HepG2 (cell line): Measurements from ENCODE around the gene ARSB. TPM values are rescaled to one million over a fixed set of nuclear protein-coding genes. Genes with fewer than 3 reads are reported as not detected.

ENCODE experiments used
- ATAC-seq: fragments of 200-7000 bp; cut with Tn5 transposase; 3 replicates; pipeline ENCODE4 v1.9.1; 2020; ENCODE audit warnings: mild to moderate bottlenecking, moderate library complexity
- BruUV-seq: library from RNA; stranded (reverse); fragments of 400-500 nt; replicated peaks from 2 replicates; lab custom pipeline; 2021; lab: Mats Ljungman, UMichigan
- CTCF ChIA-PET: fragments of 300-600 bp; formaldehyde crosslinking; extraction: SDS; loops from one replicate; lab custom pipeline; 2021; ENCODE audit warnings: low total read pairs, inconsistent platforms, low intra/inter-chr PET ratio; lab: Yijun Ruan, JAX
- POLR2A ChIA-PET: fragments of 350-600 bp; sonication (Branson Sonifier 250); formaldehyde crosslinking; loops from one replicate; lab custom pipeline; 2020; ENCODE audit warnings: antibody characterized with exemption, inconsistent platforms; lab: Yijun Ruan, JAX
- DNase-seq: peaks from one replicate; pipeline ENCODE4 v3.0.0-alpha.2; 2015; ENCODE audit warnings: low spot score
- FAIRE-seq: peaks from 3 replicates; lab custom pipeline; 2011; peaks lifted over from hg19 to GRCh38; lab: Jason Lieb, UNC
- H2AFZ ChIP-seq: one replicate; pipeline ENCODE4 v1.6.1; 2011; ENCODE audit warnings: low read length, inconsistent platforms
- H3K27ac ChIP-seq: fragments of 300-600 bp; 3 replicates; pipeline ENCODE4 v1.8.0; 2011; ENCODE audit warnings: mixed run types, mild to moderate bottlenecking, mixed read lengths, low read length, inconsistent platforms; ENCODE audit not compliant: insufficient read depth; ENCODE audit errors: extremely low read length
- H3K27me3 ChIP-seq, 2 experiments: fragments of 200-600 bp in 1 of 2; 2 replicates in 1 of 2; 3 replicates in 1 of 2; pipeline versions ENCODE4 v1.6.0 to v1.8.0; 2011; ENCODE audit warnings: low read length in 2 of 2, mild to moderate bottlenecking in 2 of 2, moderate library complexity in 2 of 2, inconsistent platforms in 1 of 2; ENCODE audit not compliant: insufficient read depth in 2 of 2, control insufficient read depth in 1 of 2
- H3K36me3 ChIP-seq, 2 experiments: fragments of 200-600 bp in 1 of 2; replicated peaks in 1 of 2; 2 replicates in 1 of 2; 3 replicates in 1 of 2; pipeline versions ENCODE4 v1.5.1 to v1.8.0; 2011; ENCODE audit warnings: low read length in 2 of 2, inconsistent platforms in 1 of 2; ENCODE audit not compliant: insufficient read depth in 2 of 2, control insufficient read depth in 1 of 2
- H3K4me1 ChIP-seq: 2 replicates; pipeline ENCODE4 v1.5.1; 2012; ENCODE audit warnings: low read length, inconsistent platforms; ENCODE audit not compliant: insufficient read depth
- H3K4me2 ChIP-seq: 2 replicates; pipeline ENCODE4 v1.6.0; 2011; ENCODE audit warnings: low read depth, low read length, inconsistent platforms
- H3K4me3 ChIP-seq, 3 experiments: fragments of 200-600 bp in 1 of 3; sonication (generic), shearing (Covaris generic) in 1 of 3; replicated peaks in 1 of 3; 2 replicates each; pipeline ENCODE4 v1.5.1; 2011 to 2016; ENCODE audit warnings: low read length in 3 of 3, inconsistent platforms in 2 of 3, low read depth in 2 of 3, mild to moderate bottlenecking in 2 of 3, control low read depth in 1 of 3, mixed read lengths in 1 of 3; ENCODE audit not compliant: insufficient read depth in 1 of 3
- H3K79me2 ChIP-seq: one replicate; pipeline ENCODE4 v1.6.1; 2011; ENCODE audit warnings: low read length, inconsistent platforms; ENCODE audit not compliant: insufficient read depth
- H3K9ac ChIP-seq: 2 replicates; pipeline ENCODE4 v1.6.0; 2011; ENCODE audit warnings: mild to moderate bottlenecking, low read depth, low read length, inconsistent platforms; ENCODE audit not compliant: insufficient read depth
- H3K9me3 ChIP-seq: 2 replicates; pipeline ENCODE4 v1.5.1; 2012; ENCODE audit warnings: mild to moderate bottlenecking, low read length
- H4K20me1 ChIP-seq: 2 replicates; pipeline ENCODE4 v1.6.0; 2011; ENCODE audit warnings: inconsistent platforms, mild to moderate bottlenecking, low read length, moderate library complexity; ENCODE audit not compliant: insufficient read depth
- NFKB2 ChIP-seq: sonication (generic); formaldehyde crosslinking; IDR thresholded peaks from 2 replicates; pipeline ENCODE4 v1.4.0; 2020; ENCODE audit warnings: missing genetic modification reagents, borderline replicate concordance
- POGK ChIP-seq: sonication (generic); formaldehyde crosslinking; conservative IDR thresholded peaks from 2 replicates; pipeline ENCODE4 v1.8.0; 2022; ENCODE audit warnings: mild to moderate bottlenecking, moderate library complexity, missing genetic modification reagents
- SMYD3 ChIP-seq: sonication (generic); formaldehyde crosslinking; IDR thresholded peaks from 2 replicates; pipeline ENCODE4 v1.8.1; 2023; ENCODE audit warnings: mild to moderate bottlenecking, missing genetic modification reagents
- XBP1 ChIP-seq: sonication (generic); formaldehyde crosslinking; IDR thresholded peaks from 2 replicates; pipeline ENCODE4 v1.5.0; 2020; ENCODE audit warnings: missing genetic modification reagents
- ZFX ChIP-seq: sonication (generic); formaldehyde crosslinking; IDR thresholded peaks from 2 replicates; pipeline ENCODE4 v1.4.0; 2020; ENCODE audit warnings: mild to moderate bottlenecking, low read depth, missing genetic modification reagents, moderate library complexity
- ZNF251 ChIP-seq: sonication (generic); formaldehyde crosslinking; IDR thresholded peaks from 2 replicates; pipeline ENCODE4 v1.9.0; 2021; ENCODE audit warnings: mild to moderate bottlenecking, missing genetic modification reagents
- ZNF576 ChIP-seq: sonication (generic); formaldehyde crosslinking; IDR thresholded peaks from 2 replicates; pipeline ENCODE4 v1.4.0; 2020; ENCODE audit warnings: mild to moderate bottlenecking, missing genetic modification reagents
- WGBS: methylation state at CpG from one replicate; pipeline ENCODE4 v1.1.6; 2017; ENCODE audit warnings: low lambda C conversion rate; 5-methylcytosine and 5-hydroxymethylcytosine counted together
- in situ Hi-C: cut with HindIII; loops from 2 replicates; pipeline ENCODE4 v1.10.0; 2017; ENCODE audit warnings: low pct_unique_long_range_greater_than_20kb; ENCODE audit not compliant: extremely low pct_ligation_motif_present
- intact Hi-C: fragments of 100-400 bp; cut with micrococcal nuclease; formaldehyde crosslinking; loops from one replicate; pipeline ENCODE4 v1.10.0; 2022; ENCODE audit not compliant: unreplicated experiment
- polyA plus RNA-seq, 8 experiments: library from polyadenylated mRNA; depleted of rRNA in 3 of 8; stranded (reverse) in 7 of 8; unstranded in 1 of 8; fragments of >200 nt; fragmentation: Illumina TruSeq in 4 of 8; extraction: Trizol in 4 of 8; gene quantifications; 2 replicates each; pipeline versions ENCODE4 v1.2.1 to v1.2.3, GENCODE V29; 2011 to 2016; ENCODE audit warnings: low read depth in 4 of 8, missing spikeins in 1 of 8, mixed read lengths in 1 of 8; ENCODE audit not compliant: insufficient read depth in 1 of 8
- total RNA-seq, 5 experiments: library from RNA; depleted of rRNA; stranded (reverse); fragments of >200 nt; fragmentation: Illumina TruSeq; extraction: Trizol; gene quantifications; 2 replicates each; pipeline ENCODE4 v1.2.3, GENCODE V29; 2016; ENCODE audit warnings: low read depth in 1 of 5
- TF ChIP-seq, protein P1 (sequence below): sonication (generic); formaldehyde crosslinking; IDR thresholded peaks from 2 replicates; pipeline ENCODE4 v1.4.0; 2020; ENCODE audit warnings: missing genetic modification reagents, borderline replicate concordance
- TF ChIP-seq, protein P2 (sequence below): sonication (generic); formaldehyde crosslinking; IDR thresholded peaks from 2 replicates; pipeline ENCODE4 v1.5.0; 2020; ENCODE audit warnings: missing genetic modification reagents
- TF ChIP-seq, protein P3 (sequence below): sonication (generic); formaldehyde crosslinking; IDR thresholded peaks from 2 replicates; pipeline ENCODE4 v1.9.0; 2021; ENCODE audit warnings: missing genetic modification reagents, borderline replicate concordance

ARSB gene
- total and polyA plus RNA-seq, 2 of the 13 experiments (the other 11 are each of a cell fraction or from before 2014, with no cell fraction given): 52.6 to 66.4 TPM

GRCh38 chr5:78791501-78792100, 193.5 kb downstream of the ARSB start:
- Histone ChIP-seq H4K20me1 (no peaks in the 10 kb centered on the region; the same call in 1 of the 2 replicates), H2AFZ (no peak overlapping the region), H3K4me1 (peaks cover 28% of the 10 kb centered on the region), H3K9me3 (no peaks in the 10 kb centered on the region), H3K27ac (no peak overlapping the region), H3K4me3 (no peak overlapping the region), H3K4me2 (no peak overlapping the region), H3K79me2 (no peaks in the 10 kb centered on the region), H3K27me3 (no peaks in the 10 kb centered on the region), H3K9ac (no peak overlapping the region), H3K36me3 (peaks cover 0 to 8% of the 10 kb centered on the region in 2 experiments; a peak in 3 of 5 replicates)
- 98% methylated on average over 11 of the region's 11 CpGs for WGBS
- in situ Hi-C loops: no loop called here
- ATAC-seq (no peak), FAIRE-seq (no peak), DNase-seq (no peak)
- no TSS peak for BruUV-seq
- POLR2A ChIA-PET: interaction anchor here (0.7 kb wide), 1 partner anchor 13 kb away, joined by 3 read pairs; no protein-coding TSS in a partner anchor
- intact Hi-C loops: no loop called here
- TF ChIP-seq, protein P1, sequence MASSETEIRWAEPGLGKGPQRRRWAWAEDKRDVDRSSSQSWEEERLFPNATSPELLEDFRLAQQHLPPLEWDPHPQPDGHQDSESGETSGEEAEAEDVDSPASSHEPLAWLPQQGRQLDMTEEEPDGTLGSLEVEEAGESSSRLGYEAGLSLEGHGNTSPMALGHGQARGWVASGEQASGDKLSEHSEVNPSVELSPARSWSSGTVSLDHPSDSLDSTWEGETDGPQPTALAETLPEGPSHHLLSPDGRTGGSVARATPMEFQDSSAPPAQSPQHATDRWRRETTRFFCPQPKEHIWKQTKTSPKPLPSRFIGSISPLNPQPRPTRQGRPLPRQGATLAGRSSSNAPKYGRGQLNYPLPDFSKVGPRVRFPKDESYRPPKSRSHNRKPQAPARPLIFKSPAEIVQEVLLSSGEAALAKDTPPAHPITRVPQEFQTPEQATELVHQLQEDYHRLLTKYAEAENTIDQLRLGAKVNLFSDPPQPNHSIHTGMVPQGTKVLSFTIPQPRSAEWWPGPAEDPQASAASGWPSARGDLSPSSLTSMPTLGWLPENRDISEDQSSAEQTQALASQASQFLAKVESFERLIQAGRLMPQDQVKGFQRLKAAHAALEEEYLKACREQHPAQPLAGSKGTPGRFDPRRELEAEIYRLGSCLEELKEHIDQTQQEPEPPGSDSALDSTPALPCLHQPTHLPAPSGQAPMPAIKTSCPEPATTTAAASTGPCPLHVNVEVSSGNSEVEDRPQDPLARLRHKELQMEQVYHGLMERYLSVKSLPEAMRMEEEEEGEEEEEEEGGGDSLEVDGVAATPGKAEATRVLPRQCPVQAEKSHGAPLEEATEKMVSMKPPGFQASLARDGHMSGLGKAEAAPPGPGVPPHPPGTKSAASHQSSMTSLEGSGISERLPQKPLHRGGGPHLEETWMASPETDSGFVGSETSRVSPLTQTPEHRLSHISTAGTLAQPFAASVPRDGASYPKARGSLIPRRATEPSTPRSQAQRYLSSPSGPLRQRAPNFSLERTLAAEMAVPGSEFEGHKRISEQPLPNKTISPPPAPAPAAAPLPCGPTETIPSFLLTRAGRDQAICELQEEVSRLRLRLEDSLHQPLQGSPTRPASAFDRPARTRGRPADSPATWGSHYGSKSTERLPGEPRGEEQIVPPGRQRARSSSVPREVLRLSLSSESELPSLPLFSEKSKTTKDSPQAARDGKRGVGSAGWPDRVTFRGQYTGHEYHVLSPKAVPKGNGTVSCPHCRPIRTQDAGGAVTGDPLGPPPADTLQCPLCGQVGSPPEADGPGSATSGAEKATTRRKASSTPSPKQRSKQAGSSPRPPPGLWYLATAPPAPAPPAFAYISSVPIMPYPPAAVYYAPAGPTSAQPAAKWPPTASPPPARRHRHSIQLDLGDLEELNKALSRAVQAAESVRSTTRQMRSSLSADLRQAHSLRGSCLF: no peak
- TF ChIP-seq ZNF576 (CRISPR knock-in tag) (no peak), ZNF251 (no peak), ZFX (CRISPR knock-in tag) (no peak), NFKB2 (CRISPR knock-in tag) (no peak), POGK (CRISPR knock-in tag) (no peak), SMYD3 (CRISPR knock-in tag) (no peak), XBP1 (CRISPR knock-in tag) (no peak)
- TF ChIP-seq, protein P2, sequence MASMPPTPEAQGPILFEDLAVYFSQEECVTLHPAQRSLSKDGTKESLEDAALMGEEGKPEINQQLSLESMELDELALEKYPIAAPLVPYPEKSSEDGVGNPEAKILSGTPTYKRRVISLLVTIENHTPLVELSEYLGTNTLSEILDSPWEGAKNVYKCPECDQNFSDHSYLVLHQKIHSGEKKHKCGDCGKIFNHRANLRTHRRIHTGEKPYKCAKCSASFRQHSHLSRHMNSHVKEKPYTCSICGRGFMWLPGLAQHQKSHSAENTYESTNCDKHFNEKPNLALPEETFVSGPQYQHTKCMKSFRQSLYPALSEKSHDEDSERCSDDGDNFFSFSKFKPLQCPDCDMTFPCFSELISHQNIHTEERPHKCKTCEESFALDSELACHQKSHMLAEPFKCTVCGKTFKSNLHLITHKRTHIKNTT (CRISPR knock-in tag): no peak
- TF ChIP-seq, protein P3, sequence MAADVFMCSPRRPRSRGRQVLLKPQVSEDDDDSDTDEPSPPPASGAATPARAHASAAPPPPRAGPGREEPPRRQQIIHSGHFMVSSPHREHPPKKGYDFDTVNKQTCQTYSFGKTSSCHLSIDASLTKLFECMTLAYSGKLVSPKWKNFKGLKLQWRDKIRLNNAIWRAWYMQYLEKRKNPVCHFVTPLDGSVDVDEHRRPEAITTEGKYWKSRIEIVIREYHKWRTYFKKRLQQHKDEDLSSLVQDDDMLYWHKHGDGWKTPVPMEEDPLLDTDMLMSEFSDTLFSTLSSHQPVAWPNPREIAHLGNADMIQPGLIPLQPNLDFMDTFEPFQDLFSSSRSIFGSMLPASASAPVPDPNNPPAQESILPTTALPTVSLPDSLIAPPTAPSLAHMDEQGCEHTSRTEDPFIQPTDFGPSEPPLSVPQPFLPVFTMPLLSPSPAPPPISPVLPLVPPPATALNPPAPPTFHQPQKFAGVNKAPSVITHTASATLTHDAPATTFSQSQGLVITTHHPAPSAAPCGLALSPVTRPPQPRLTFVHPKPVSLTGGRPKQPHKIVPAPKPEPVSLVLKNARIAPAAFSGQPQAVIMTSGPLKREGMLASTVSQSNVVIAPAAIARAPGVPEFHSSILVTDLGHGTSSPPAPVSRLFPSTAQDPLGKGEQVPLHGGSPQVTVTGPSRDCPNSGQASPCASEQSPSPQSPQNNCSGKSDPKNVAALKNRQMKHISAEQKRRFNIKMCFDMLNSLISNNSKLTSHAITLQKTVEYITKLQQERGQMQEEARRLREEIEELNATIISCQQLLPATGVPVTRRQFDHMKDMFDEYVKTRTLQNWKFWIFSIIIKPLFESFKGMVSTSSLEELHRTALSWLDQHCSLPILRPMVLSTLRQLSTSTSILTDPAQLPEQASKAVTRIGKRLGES (CRISPR knock-in tag): no peak
- CTCF ChIA-PET: no interaction called here
